Adrenal gland (tissue), 12 donors: ENCODE data around the gene NECAB3. TPM values are rescaled to one million over a fixed set of nuclear protein-coding genes. Genes with fewer than 3 reads are reported as not detected.

ENCODE experiments used
- DNase-seq, 7 donors: peaks; one replicate each; pipeline ENCODE4 v3.0.0-alpha.2; 2019 to 2020
- H3K27ac ChIP-seq, 5 donors: fragments of 200-600 bp; sonication (generic) in 4 of 5; 1 replicate in 3 of 5; 2 replicates in 2 of 5; pipeline versions ENCODE4 v1.5.1 to v1.8.0; 2016 to 2020; ENCODE audit warnings: mild to moderate bottlenecking in 1 of 5
- H3K27me3 ChIP-seq: fragments of 200-600 bp; 2 replicates; pipeline ENCODE4 v1.8.0; 2021
- H3K36me3 ChIP-seq, 2 donors: fragments of 200-600 bp; replicated peaks in 1 of 2; 1 replicate in 1 of 2; 2 replicates in 1 of 2; pipeline versions ENCODE4 v1.5.1 to v1.8.0; 2018 to 2022
- H3K4me1 ChIP-seq, 2 donors: fragments of 200-600 bp; replicated peaks in 1 of 2; 1 replicate in 1 of 2; 2 replicates in 1 of 2; pipeline versions ENCODE4 v1.5.1 to v1.8.0; 2018 to 2021
- H3K4me3 ChIP-seq, 4 donors: fragments of 200-600 bp; sonication (generic) in 3 of 4; one replicate each; pipeline ENCODE4 v1.5.1; 2016 to 2018
- H3K9me3 ChIP-seq, 3 donors: fragments of 200-600 bp; sonication (generic) in 1 of 3; replicated peaks in 1 of 3; 1 replicate in 2 of 3; 2 replicates in 1 of 3; pipeline versions ENCODE4 v1.5.1 to v1.8.0; 2016 to 2021
- POLR2A ChIP-seq, 2 donors: fragments of 450-650 bp; IDR thresholded peaks; one replicate each; pipeline ENCODE4 v1.6.1; 2017; ENCODE audit warnings: antibody characterized with exemption in 2 of 2, mild to moderate bottlenecking in 2 of 2, moderate library complexity in 1 of 2
- WGBS, 4 donors: extraction: QIAGEN DNeasy Blood & Tissue Kit in 2 of 4; methylation state at CpG; one replicate each; pipeline versions ENCODE4 v1.1.5 to v1.1.7; 2013 to 2017; 5-methylcytosine and 5-hydroxymethylcytosine counted together
- intact Hi-C, 2 donors: fragments of 100-400 bp; cut with DNase I; formaldehyde crosslinking; loops; one replicate each; pipeline versions ENCODE4 v1.14.1 to v1.15.0; 2022 to 2023
- polyA plus RNA-seq, 3 donors: library from polyadenylated mRNA; stranded (reverse); fragments of 200-250 nt in 2 of 3; fragments of 350-450 nt in 1 of 3; fragmentation: Illumina TruSeq in 1 of 3; extraction: RNeasy Lipid Tissue Mini Kit (QIAGEN cat#74804) in 1 of 3; gene quantifications; one replicate each; pipeline ENCODE4 v1.2.3, GENCODE V29; 2013 to 2014
- total RNA-seq, 9 donors: library from RNA; depleted of rRNA in 4 of 9; stranded (reverse); fragments of >200 nt in 4 of 9; fragments of 120-200 nt in 1 of 9; fragmentation: NEBNext Ultra II Directional in 1 of 9; extraction: Animal tissue kit (Norgen Biotek cat#: 25700) in 1 of 9; gene quantifications; one replicate each; pipeline versions ENCODE4 v1.1.0 to v1.2.4, GENCODE V29; 2013 to 2023
- TF ChIP-seq, protein P1 (sequence below), 6 experiments: fragments of 450-650 bp in 4 of 6; fragments of 200-600 bp in 2 of 6; sonication (generic) in 1 of 6; IDR thresholded peaks; 1 replicate in 5 of 6; 2 replicates in 1 of 6; pipeline versions ENCODE4 v1.5.1 to v1.8.0; 2016 to 2021; ENCODE audit warnings: antibody characterized with exemption in 6 of 6, mild to moderate bottlenecking in 2 of 6, moderate library complexity in 1 of 6
- donor health status: healthy with polysubstance abuse.
- donor health status: Bipolar disorder and iron deficiency.
- donor health status: DM: yes; HTN: yes; CAD: no.
- donor health status: DM: no; HTN: no; CAD: no.
- donor health status: DM: no; HTN: no; CAD: no.
- donor health status: DM: yes; HTN: yes; CAD: no.

Gene NECAB3
- total and polyA plus RNA-seq, 12 donors: 23.4 to 279 (median 142) TPM

- peaks cover 41 to 50% of the 10 kb centered on the region in 2 donors for H3K4me1 ChIP-seq
- DNase-seq: peak in 5 of 7 donors; percentile 45 to 70 (median 58)
- 44 to 52% (median 45%) methylated on average over 7 to 17 of the region's 17 CpGs for WGBS, 4 donors
- intact Hi-C loops: no loop called here
- peak overlapping the region in 2 of 4 donors; percentile 55 to 97 for H3K4me3 ChIP-seq
- H3K36me3 ChIP-seq: peaks cover 0 to 36% of the 10 kb centered on the region in 2 donors
- H3K27ac ChIP-seq: peak overlapping the region in 4 of 5 donors; percentile 89 to 97 (median 94)
- H3K27me3 ChIP-seq: no peaks in the 10 kb centered on the region
- TF ChIP-seq, protein P1, sequence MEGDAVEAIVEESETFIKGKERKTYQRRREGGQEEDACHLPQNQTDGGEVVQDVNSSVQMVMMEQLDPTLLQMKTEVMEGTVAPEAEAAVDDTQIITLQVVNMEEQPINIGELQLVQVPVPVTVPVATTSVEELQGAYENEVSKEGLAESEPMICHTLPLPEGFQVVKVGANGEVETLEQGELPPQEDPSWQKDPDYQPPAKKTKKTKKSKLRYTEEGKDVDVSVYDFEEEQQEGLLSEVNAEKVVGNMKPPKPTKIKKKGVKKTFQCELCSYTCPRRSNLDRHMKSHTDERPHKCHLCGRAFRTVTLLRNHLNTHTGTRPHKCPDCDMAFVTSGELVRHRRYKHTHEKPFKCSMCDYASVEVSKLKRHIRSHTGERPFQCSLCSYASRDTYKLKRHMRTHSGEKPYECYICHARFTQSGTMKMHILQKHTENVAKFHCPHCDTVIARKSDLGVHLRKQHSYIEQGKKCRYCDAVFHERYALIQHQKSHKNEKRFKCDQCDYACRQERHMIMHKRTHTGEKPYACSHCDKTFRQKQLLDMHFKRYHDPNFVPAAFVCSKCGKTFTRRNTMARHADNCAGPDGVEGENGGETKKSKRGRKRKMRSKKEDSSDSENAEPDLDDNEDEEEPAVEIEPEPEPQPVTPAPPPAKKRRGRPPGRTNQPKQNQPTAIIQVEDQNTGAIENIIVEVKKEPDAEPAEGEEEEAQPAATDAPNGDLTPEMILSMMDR (IDR thresholded peaks at IDR 0.05): no peak
- no peak for TF ChIP-seq POLR2A (IDR thresholded peaks at IDR 0.05)
- no peaks in the 10 kb centered on the region for H3K9me3 ChIP-seq
Observed at GRCh38 chr20:33672426-33673113, 1.7 kb downstream of the NECAB3 start.

DNA sequence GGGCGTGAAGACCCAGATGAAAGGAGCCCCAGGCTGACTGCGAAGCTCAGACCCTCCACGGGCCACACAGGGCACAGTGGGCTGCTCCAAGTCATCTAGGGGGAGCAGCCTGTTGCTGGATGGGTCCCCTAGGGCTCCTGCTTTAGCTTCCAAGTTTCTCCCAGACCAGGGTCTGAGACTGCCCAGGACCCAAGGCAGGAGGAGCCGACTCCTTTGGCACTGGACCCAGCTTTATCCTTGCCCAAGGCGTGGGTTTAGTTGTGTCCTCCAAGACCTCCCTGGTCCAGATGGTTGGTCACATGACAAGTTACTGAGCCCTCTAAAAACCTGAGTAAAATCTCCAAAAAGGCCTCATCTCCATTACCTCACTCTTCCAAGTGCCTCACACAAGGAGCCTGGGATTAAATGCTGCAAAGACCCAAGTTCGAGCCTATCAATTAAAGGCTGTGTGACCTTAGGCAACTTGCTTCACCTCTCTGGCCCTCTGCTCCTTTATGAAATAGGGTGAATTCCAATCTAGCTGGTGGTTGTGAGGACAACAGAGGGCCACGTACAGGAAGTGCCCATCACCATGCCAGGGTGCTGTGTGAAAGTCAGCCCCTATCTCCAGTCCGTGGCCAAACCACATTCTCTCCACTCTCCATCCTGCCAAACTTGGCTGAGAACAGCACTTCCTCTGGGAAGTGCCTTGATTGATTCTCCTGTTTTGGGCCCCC lies 2.5 kb downstream of the NECAB3 start:
- Histone ChIP-seq H3K27ac (peak overlapping the region in 2 of 5 donors; percentile 36 to 89), H3K36me3 (peaks cover 0 to 36% of the 10 kb centered on the region in 2 donors), H3K4me1 (peaks cover 48 to 57% of the 10 kb centered on the region in 2 donors), H3K27me3 (no peaks in the 10 kb centered on the region), H3K9me3 (no peaks in the 10 kb centered on the region), H3K4me3 (peak overlapping the region in 1 of 4 donors; percentile 97)
- WGBS, 4 donors: 65 to 79% (median 74%) methylated on average over 6 to 8 of the region's 8 CpGs
- no peak for TF ChIP-seq POLR2A (IDR thresholded peaks at IDR 0.05)
- TF ChIP-seq, protein P1 (IDR thresholded peaks at IDR 0.05): no peak
- DNase-seq: peak in 1 of 7 donors; percentile 23
- intact Hi-C loops: no loop called here

DNA sequence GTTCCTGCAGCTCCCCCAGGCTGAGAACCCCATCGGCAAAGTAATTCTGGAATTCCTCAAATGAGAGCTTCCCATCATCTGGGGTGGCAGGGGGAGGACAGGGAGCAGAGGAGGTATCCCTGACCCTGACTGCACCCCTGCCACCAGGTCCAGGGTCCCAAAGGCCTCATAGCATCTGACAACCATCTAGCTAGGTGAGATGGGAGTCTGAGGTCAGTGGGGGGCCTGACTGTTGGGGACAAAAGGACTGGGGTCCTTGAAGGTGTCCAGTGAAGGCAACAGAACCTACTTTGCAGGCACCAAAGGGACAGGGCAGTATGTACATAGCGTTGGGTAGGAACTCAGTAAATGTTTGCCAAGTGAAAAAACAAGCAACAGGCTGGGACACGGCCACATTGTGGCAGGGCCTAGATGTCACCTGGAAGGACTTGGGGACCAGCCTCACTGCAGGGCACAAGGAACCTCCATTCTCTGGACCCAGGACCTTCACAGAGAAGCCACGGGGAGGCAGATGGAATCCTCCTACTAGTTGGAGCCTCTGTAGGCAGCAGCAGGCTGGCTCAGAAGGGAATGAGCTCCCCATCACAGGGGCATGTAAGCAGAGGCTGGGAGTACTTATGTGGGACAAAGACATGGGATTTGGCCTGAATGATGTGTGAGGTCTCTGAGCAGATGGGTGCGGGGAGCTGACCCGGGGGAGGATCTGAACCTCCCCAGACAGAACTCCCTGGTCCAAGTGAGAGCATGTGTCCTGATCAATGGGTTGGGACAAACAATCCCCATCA lies 3.3 kb downstream of the NECAB3 start:
- TF ChIP-seq, protein P1 (IDR thresholded peaks at IDR 0.05): no peak
- TF ChIP-seq POLR2A (IDR thresholded peaks at IDR 0.05): no peak
- WGBS, 4 donors: 89 to 95% (median 92%) methylated on average over 5 to 6 of the region's 6 CpGs
- Histone ChIP-seq H3K36me3 (peaks cover 0 to 36% of the 10 kb centered on the region in 2 donors), H3K27me3 (no peaks in the 10 kb centered on the region), H3K4me3 (no peak overlapping the region), H3K27ac (no peak overlapping the region), H3K9me3 (no peaks in the 10 kb centered on the region), H3K4me1 (peaks cover 50 to 57% of the 10 kb centered on the region in 2 donors)
- no peak for DNase-seq
- intact Hi-C loops: no loop called here
